ENCODE data around the gene VPS9D1.

Gene VPS9D1

GRCh38 chr16:89729863-89730593 lies 9.3 kb upstream of the VPS9D1 start:
- H3K4me3 ChIP-seq (ENCODE audit: control insufficient read depth, low read depth, low read length), result no peak overlapping the region
- TF ChIP-seq CTCF (IDR thresholded peaks at IDR 0.05; ENCODE audit: control insufficient read depth, insufficient read depth, low read depth, low read length, missing control alignments), result no peak
- DNase-seq (ENCODE audit: low read depth), result no peak

GRCh38 chr16:89729293-89729692 lies 8.6 kb upstream of the VPS9D1 start:
- TF ChIP-seq CTCF (IDR thresholded peaks at IDR 0.05; ENCODE audit: control insufficient read depth, insufficient read depth, low read depth, low read length, missing control alignments), result no peak
- H3K4me3 ChIP-seq (ENCODE audit: control insufficient read depth, low read depth, low read length), result no peak overlapping the region
- no peak for DNase-seq (ENCODE audit: low read depth)

GRCh38 chr16:89727406-89728120 lies 6.9 kb upstream of the VPS9D1 start:
- no peak for DNase-seq (ENCODE audit: low read depth)
- no peak for TF ChIP-seq CTCF (IDR thresholded peaks at IDR 0.05; ENCODE audit: control insufficient read depth, insufficient read depth, low read depth, low read length, missing control alignments)
- no peak overlapping the region for H3K4me3 ChIP-seq (ENCODE audit: control insufficient read depth, low read depth, low read length)

GRCh38 chr16:89723279-89724250 lies 2.9 kb upstream of the VPS9D1 start:
- H3K4me3 ChIP-seq (ENCODE audit: control insufficient read depth, low read depth, low read length), result peak overlapping the region; percentile 71
- DNase-seq (ENCODE audit: low read depth), result no peak
- TF ChIP-seq CTCF (IDR thresholded peaks at IDR 0.05; ENCODE audit: control insufficient read depth, insufficient read depth, low read depth, low read length, missing control alignments), result no peak

GRCh38 chr16:89722392-89723278 lies 1.9 kb upstream of the VPS9D1 start:
- peak overlapping the region; percentile 71 for H3K4me3 ChIP-seq (ENCODE audit: control insufficient read depth, low read depth, low read length)
- DNase-seq (ENCODE audit: low read depth), result no peak
- no peak for TF ChIP-seq CTCF (IDR thresholded peaks at IDR 0.05; ENCODE audit: control insufficient read depth, insufficient read depth, low read depth, low read length, missing control alignments)

Measured in AG09309 (cell line).